Vagina (tissue), 2 donors: ENCODE measurements around the gene ZNF763.

Experiments
- CTCF ChIP-seq, 3 experiments: fragments of 450-650 bp in 2 of 3; fragments of 200-600 bp in 1 of 3; sonication (generic) in 1 of 3; IDR thresholded peaks; one replicate each; pipeline ENCODE4 v1.5.1; 2017 to 2019; ENCODE audit warnings: antibody characterized with exemption in 3 of 3, mild to moderate bottlenecking in 2 of 3, moderate library complexity in 2 of 3
- POLR2A ChIP-seq, 2 donors: fragments of 450-650 bp; IDR thresholded peaks; one replicate each; pipeline ENCODE4 v1.6.1; 2017; ENCODE audit warnings: antibody characterized with exemption in 2 of 2, mild to moderate bottlenecking in 2 of 2, moderate library complexity in 2 of 2
- POLR2AphosphoS5 ChIP-seq, 2 donors: sonication (generic); formaldehyde crosslinking; IDR thresholded peaks; one replicate each; pipeline ENCODE4 v1.9.0; 2017; ENCODE audit warnings: antibody characterized with exemption in 2 of 2, mild to moderate bottlenecking in 2 of 2, low read depth in 1 of 2; ENCODE audit not compliant: insufficient read depth in 1 of 2

- no peak for TF ChIP-seq POLR2A (IDR thresholded peaks at IDR 0.05)
- TF ChIP-seq CTCF (IDR thresholded peaks at IDR 0.05), result no peak
- no peak for TF ChIP-seq POLR2AphosphoS5 (IDR thresholded peaks at IDR 0.05; ENCODE audit: insufficient read depth in 1 of 2, low read depth in 1 of 2)
Observed at GRCh38 chr19:11978492-11979100, 13.8 kb downstream of the ZNF763 start.
